GM18873 (cell line): ENCODE data around the gene SLC37A1.
A peak's percentile ranks its signal among the peaks of the same experiment; 100 is the strongest.

Experiments used
- ATAC-seq: cut with Tn5 transposase; IDR thresholded peaks from one replicate; pipeline ENCODE4 v1.9.1; 2021; ENCODE audit warnings: mild to moderate bottlenecking, moderate library complexity, moderate number of reproducible peaks; ENCODE audit not compliant: unreplicated experiment, low FRiP score

The SLC37A1 gene

GRCh38 chr21:42524341-42525028 lies 10.8 kb downstream of the SLC37A1 start:
- ATAC-seq = peak; percentile 65

GRCh38 chr21:42525029-42525581 lies 11.5 kb downstream of the SLC37A1 start:
- peak; percentile 23 for ATAC-seq

GRCh38 chr21:42525676-42526378 lies 12.2 kb downstream of the SLC37A1 start:
- ATAC-seq = no peak

- ATAC-seq = no peak
Observed at GRCh38 chr21:42526379-42526727, 12.7 kb downstream of the SLC37A1 start.

GRCh38 chr21:42527127-42527488 lies 13.5 kb downstream of the SLC37A1 start:
- ATAC-seq = no peak

- no peak for ATAC-seq
Observed at GRCh38 chr21:42527489-42528158, 14.0 kb downstream of the SLC37A1 start.

- ATAC-seq = no peak
Observed at GRCh38 chr21:42530167-42530518, 16.5 kb downstream of the SLC37A1 start.

GRCh38 chr21:42531771-42532170 lies 18.1 kb downstream of the SLC37A1 start:
- ATAC-seq = no peak

GRCh38 chr21:42532466-42533181 lies 19.0 kb downstream of the SLC37A1 start:
- no peak for ATAC-seq

GRCh38 chr21:42533306-42533962 lies 19.8 kb downstream of the SLC37A1 start:
- ATAC-seq = no peak

- ATAC-seq = no peak
Observed at GRCh38 chr21:42533963-42534355, 20.3 kb downstream of the SLC37A1 start.

- no peak for ATAC-seq
Observed at GRCh38 chr21:42534421-42535378, 21.0 kb downstream of the SLC37A1 start.

GRCh38 chr21:42535602-42536171 lies 22.0 kb downstream of the SLC37A1 start:
- peak; percentile 62 for ATAC-seq

GRCh38 chr21:42536601-42537000 lies 22.9 kb downstream of the SLC37A1 start:
- no peak for ATAC-seq

GRCh38 chr21:42537106-42537742 lies 23.6 kb downstream of the SLC37A1 start:
- no peak for ATAC-seq

GRCh38 chr21:42538479-42539275 lies 25.0 kb downstream of the SLC37A1 start:
- no peak for ATAC-seq

GRCh38 chr21:42539342-42539741 lies 25.7 kb downstream of the SLC37A1 start:
- no peak for ATAC-seq

- ATAC-seq = no peak
Observed at GRCh38 chr21:42539931-42540343, 26.3 kb downstream of the SLC37A1 start.
